Heart left ventricle (tissue), 13 donors: ENCODE results near the gene GRIFIN.

Experiments used
- CTCF ChIP-seq, 12 donors: fragments of 200-600 bp; sonication (generic) in 4 of 12; IDR thresholded peaks; one replicate each; pipeline versions ENCODE4 v1.5.0 to v1.8.0; 2018 to 2022; ENCODE audit warnings: antibody characterized with exemption in 12 of 12, mild to moderate bottlenecking in 5 of 12
- POLR2A ChIP-seq, 2 donors: fragments of 450-650 bp; IDR thresholded peaks; one replicate each; pipeline ENCODE4 v1.6.1; 2017; ENCODE audit warnings: antibody characterized with exemption in 2 of 2, mild to moderate bottlenecking in 2 of 2, moderate library complexity in 2 of 2
- donor health status: ischemic (EF 13 %, LVEDD 7.1; RV severe dilation, severe dysfunction).
- donor health status: DM: no; HTN: yes; CAD: no.
- donor health status: DM: no; HTN: no; CAD: no.
- donor health status: ischemic (EF 25% LVEDD 6.9; RV normal size, moderate dysfunction).
- donor health status: ischemic (EF 25% LVEDD 5.7; RV mildly dilated, moderate dysfunction).
- donor health status: ischemic (EF 35%, LVEDD 5.7; RV mildly dilated, moderate dysfunction).
- donor health status: nonischemic (EF 11% LVEDD 7.7; RV severe dilation, severe dysfunction).
- donor health status: DM: yes; HTN: yes; CAD: no.
- donor health status: PGD.
- donor health status: ischemic (EF 29% LVEDD 5.4; RV normal size, mild dysfunction).
- donor health status: nonischemic (EF 23%, LVEDD 6.1; RV moderate dilation, normal function).

GRCh38 chr7:2520761-2521290 is 44.6 kb upstream of the GRIFIN start:
- TF ChIP-seq POLR2A (IDR thresholded peaks at IDR 0.05): no peak
- no peak for TF ChIP-seq CTCF (IDR thresholded peaks at IDR 0.05)
